Activated T-cell treated with anti-CD3 and anti-CD28 coated beads for 4 hours (primary cell): ENCODE measurements around the gene APCDD1L.
"Not testable (repeated sequence)": the region's sequence is repeated elsewhere in the genome, so short reads cannot be mapped to it uniquely, and the experiment has no call there.

Experiments
- DNase-seq: peaks from one replicate; pipeline ENCODE4 v3.0.0-alpha.2; 2020

APCDD1L gene

DNA sequence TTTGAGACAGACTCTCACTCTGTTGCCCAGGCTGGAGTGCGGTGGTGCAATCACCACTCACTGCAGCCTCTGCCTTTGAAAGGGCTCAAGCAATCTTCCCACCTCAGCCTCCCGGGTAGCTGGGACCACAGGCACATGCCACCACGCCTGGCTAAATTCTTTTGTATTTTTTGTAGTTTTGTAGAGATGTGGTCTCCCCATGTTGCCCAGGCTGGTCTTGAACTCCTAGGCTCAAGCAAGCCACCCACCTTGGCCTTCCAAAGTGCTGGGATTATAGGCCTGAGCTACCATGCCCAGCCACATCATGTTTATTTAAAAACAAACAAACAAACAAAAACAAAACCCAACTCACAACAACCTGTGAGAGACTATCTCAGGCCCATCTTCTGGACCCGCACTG, 29.7 kb upstream of the APCDD1L start:
- DNase-seq: no peak

DNA sequence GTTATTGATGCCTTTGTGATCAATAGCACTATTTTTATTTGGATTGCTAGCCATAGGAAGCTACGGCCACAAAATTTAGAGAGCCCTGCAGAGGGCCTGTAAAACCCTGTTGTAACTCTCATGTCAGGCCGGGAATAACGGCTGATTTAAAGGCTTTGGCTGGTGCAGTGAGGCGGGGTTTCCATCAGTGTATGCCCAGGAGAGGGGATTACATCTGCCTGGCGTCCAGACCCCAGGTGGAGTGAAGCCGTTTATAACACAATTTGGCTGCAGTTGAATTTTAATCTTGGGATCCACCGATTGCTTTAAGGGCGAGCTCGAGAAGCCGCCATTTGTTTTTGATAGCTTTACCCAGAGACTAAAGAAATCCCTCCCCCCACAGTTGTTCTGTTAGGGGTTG, 29.1 kb upstream of the APCDD1L start:
- DNase-seq: no peak

- DNase-seq: no peak
Observed at GRCh38 chr20:58543274-58543673, 28.1 kb upstream of the APCDD1L start.

- no peak for DNase-seq
Observed at GRCh38 chr20:58542411-58543095, 27.4 kb upstream of the APCDD1L start.

DNA sequence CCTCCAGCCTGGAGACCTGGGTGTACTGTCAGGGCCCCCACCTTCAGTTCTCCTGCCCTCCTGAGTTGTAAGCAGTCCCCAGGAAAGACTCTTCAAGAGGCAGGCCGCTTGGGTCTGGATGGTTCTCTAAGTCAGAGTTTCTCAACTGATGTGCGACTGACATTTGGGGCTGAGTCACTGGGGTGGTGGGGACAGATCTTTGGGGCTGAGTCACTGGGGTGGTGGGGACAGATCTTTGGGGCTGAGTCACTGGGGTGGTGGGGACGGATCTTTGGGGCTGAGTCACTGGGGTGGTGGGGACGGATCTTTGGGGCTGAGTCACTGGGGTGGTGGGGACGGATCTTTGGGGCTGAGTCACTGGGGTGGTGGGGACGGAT, 26.8 kb upstream of the APCDD1L start:
- DNase-seq: not testable (repeated sequence)

GRCh38 chr20:58538752-58539151, 23.6 kb upstream of the APCDD1L start:
- no peak for DNase-seq

- DNase-seq: no peak
Observed at GRCh38 chr20:58537831-58538230, 22.6 kb upstream of the APCDD1L start.

DNA sequence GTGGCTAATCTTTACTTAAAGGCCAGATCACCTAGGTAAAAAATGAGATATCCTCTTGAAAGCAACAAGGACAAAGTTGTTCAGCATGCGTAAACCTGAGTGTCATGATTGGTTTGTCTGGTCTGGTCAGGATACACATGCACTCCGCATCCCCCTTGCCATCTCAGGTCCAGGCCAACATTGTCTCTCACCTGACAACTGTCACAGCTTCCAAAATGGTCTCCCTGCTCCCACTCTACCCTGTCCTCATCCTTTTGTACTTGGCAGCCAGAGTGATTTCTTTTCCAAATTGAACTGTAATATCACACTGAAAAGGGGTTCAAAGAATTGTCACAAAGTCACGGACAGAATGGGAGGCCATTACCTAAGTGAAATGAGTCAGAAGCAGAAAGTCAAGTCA, 21.1 kb upstream of the APCDD1L start:
- no peak for DNase-seq

GRCh38 chr20:58531657-58532056, 16.5 kb upstream of the APCDD1L start:
- DNase-seq: no peak

DNA sequence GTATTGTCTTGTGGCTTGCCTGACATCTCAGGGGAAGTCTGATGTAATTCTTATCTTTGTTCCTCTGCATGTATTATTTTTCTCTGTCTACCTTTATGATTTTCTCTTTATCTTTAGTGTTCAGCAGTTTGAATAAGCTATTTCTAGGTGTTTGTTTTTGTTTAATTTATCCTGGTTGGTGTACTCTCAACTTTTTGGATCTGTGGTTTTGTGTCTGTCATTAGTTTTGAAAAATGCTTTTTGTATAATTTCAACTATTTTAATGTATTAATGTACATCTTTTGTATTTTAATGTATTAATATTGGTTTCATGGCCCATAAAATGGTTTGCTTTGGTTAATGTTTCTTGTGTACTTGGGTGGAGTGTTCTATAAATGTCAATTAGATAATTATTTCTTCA, 15.9 kb upstream of the APCDD1L start:
- no peak for DNase-seq

GRCh38 chr20:58528412-58528811, 13.2 kb upstream of the APCDD1L start:
- DNase-seq: no peak

- no peak for DNase-seq
Observed at GRCh38 chr20:58526411-58526810, 11.2 kb upstream of the APCDD1L start.

GRCh38 chr20:58524814-58525213, 9.6 kb upstream of the APCDD1L start:
- DNase-seq: no peak

DNA sequence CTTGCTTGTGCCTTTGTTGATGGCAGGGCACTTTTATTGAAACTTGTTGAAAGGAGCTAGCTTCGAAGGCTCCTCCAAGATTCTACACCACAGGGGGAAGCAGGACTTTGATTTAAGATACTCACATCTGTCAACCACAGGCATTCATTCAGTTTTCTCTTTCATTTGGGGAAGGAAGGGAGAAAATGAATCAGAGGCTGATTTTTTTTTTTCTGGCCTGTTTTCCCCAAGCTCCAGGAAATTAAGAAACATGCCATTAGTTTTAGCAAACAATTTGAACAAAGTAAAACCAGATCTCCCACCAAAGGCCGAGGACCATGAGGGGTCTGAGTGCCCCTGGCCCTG, 8.7 kb upstream of the APCDD1L start:
- no peak for DNase-seq

DNA sequence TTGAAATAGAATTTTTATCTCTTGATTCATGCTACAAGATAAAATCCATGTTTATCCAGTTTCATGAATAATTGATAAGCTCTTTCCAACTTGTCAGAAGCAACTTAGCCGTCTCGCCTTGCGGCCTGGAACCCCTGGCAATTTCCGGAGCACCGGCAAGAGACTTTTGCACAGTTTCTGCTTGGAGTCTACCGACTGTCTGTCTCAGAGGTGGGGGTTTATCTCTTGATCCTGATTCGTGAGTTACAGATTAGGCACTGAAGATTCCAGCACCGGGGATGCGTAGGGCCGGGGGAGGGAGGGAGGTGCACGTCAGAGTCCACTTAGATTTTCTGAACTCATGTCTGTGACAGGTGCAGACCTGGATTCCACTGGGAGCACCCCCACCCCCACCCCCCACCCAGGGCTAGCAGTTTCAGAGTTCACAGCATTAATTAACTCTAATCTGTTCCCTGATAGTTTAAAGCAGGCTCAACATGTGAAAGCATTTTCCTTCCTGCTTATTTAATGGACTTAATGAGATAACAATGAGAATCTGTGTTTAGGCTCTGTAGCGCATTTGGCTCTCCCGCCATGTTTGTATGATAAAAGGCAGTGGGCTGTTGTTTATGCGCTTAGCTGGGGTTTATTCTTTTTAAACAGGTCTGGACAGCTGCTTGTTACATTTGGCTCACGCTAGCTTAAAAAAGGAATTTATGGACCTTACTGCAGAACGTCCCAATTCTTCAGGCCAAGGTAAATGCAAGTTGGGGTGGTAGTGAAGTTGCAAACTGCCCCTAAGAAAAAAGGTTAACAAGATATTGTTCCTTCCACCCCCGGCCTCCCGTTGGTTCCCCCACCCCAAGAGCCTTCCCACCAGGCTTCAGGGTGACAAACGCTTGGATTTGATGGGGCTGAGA, 8.1 kb upstream of the APCDD1L start:
- DNase-seq: no peak

GRCh38 chr20:58522666-58523065, 7.5 kb upstream of the APCDD1L start:
- DNase-seq: no peak

GRCh38 chr20:58521763-58522162, 6.6 kb upstream of the APCDD1L start:
- DNase-seq: no peak

GRCh38 chr20:58519940-58520712, 4.9 kb upstream of the APCDD1L start:
- DNase-seq: no peak

- DNase-seq: no peak
Observed at GRCh38 chr20:58518896-58519593, 3.8 kb upstream of the APCDD1L start.

- no peak for DNase-seq
Observed at GRCh38 chr20:58518387-58518786, 3.2 kb upstream of the APCDD1L start.

- DNase-seq: no peak
Observed at GRCh38 chr20:58514321-58515232, 622 bp downstream of the APCDD1L start.
